SK-N-SH (cell line): ENCODE results near the gene CDC42SE1.

Source experiments
- CHD2 ChIP-seq: fragments of 150-350 bp; IDR thresholded peaks from 2 replicates; pipeline ENCODE4 v1.6.1; 2018; ENCODE audit warnings: low read length; ENCODE audit not compliant: partially characterized antibody
- CTCF ChIP-seq: fragments of 200-600 bp; sonication (generic); IDR thresholded peaks from 2 replicates; pipeline ENCODE4 v1.6.1; 2017; ENCODE audit warnings: antibody characterized with exemption, mild to moderate bottlenecking, moderate library complexity
- FOXM1 ChIP-seq: IDR thresholded peaks from 2 replicates; pipeline ENCODE4 v1.4.0; 2012; ENCODE audit warnings: low read depth, mild to moderate bottlenecking
- SIN3A ChIP-seq: IDR thresholded peaks from 2 replicates; pipeline ENCODE4 v1.6.1; 2012; ENCODE audit warnings: low read depth, mild to moderate bottlenecking, low read length, moderate library complexity, borderline replicate concordance

DNA sequence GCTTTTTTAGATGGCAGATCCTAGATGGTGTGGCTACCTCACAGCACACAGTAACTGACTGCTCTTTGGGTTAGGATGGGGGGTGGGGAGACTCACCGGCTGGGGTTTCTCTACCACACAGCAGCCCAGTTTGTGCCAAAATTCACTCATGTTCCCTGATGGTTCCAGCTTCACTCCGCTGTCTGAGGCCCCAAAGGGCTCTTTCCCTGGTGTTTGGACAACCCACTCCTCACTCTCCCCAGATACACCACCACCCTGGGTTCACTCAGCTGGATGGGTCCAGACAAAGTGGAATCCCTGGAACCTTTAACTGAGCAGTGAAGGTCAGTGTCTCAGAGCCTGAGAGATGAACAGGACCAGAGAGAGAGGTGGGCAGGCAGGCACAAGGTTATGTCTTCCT lies 3.8 kb downstream of the CDC42SE1 start:
- TF ChIP-seq CHD2 (no peak), FOXM1 (no peak), SIN3A (no peak), CTCF (no peak)
